Peyer's patch (tissue), 4 donors: Measurements from ENCODE around the gene INTS6.

Source experiments
- CTCF ChIP-seq, 6 experiments: fragments of 450-650 bp in 4 of 6; fragments of 200-600 bp in 2 of 6; sonication (generic) in 1 of 6; IDR thresholded peaks; one replicate each; pipeline ENCODE4 v1.5.1; 2017 to 2019; ENCODE audit warnings: antibody characterized with exemption in 6 of 6, mild to moderate bottlenecking in 3 of 6, moderate library complexity in 1 of 6
- POLR2A ChIP-seq, 2 donors: fragments of 450-650 bp; IDR thresholded peaks; one replicate each; pipeline ENCODE4 v1.5.1; 2017; ENCODE audit warnings: antibody characterized with exemption in 2 of 2, mild to moderate bottlenecking in 2 of 2, moderate library complexity in 2 of 2

GRCh38 chr13:51339354-51339753, 113.5 kb downstream of the INTS6 start, which contains the start of gene SERPINE3:
- TF ChIP-seq CTCF (IDR thresholded peaks at IDR 0.05) = no peak
- TF ChIP-seq POLR2A (IDR thresholded peaks at IDR 0.05) = no peak
